ENCODE data around the gene DENND1A. TPM values are rescaled to one million over a fixed set of nuclear protein-coding genes. Genes with fewer than 3 reads are reported as not detected.
"Not testable (repeated sequence)": the region's sequence is repeated elsewhere in the genome, so short reads cannot be mapped to it uniquely, and the experiment has no call there.

DENND1A gene
- total and polyA plus RNA-seq, 2 donors, result 6.7 to 9.2 TPM

DNA sequence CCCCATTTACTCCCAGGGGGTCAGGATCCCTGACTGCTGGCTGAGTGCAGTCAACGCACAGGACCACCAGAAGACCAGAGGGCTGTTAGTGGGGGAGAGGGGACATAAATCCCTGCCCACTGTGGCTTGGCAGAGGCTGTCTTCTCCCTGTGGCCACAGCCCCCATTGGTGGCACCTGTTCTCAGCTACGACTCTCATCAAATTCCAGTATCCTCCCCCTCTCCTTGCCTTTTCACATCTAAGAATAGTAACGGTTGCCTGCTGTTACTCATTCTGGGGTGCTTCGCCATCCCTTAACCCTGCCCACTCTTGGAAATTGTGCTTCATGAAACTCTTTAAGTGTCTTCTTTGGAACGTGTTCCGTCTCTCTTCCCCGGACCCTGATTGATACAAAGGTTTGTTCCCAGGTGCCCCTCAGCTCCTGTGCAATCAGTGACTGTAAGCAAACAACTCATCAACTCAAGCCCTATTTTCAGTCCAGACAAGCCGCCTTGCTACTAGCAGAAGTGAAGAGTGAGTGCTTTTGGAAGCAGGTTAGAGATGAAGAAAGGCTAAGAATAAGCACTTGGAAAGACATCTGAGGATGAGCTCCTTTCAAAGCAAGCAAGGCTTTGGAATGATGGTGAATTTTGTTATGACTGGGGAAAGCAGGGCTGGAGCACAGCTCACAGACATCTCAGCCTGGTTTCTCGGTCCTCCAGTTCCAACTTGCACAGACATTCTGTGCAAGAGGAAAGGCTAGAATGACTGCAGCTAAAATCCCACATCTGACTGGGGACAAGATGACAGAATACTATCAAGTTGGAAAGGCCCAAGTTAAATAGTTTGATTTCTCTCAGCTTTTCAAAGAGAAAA is 22.9 kb upstream of the DENND1A start:
- H3K27me3 ChIP-seq (ENCODE audit: control insufficient read depth in 2 of 2, insufficient read depth in 1 of 2, low read length in 1 of 2), result peaks cover 0 to 2% of the 10 kb centered on the region in 2 donors
- DNase-seq (ENCODE audit: low read depth in 6 of 9, low spot score in 9 of 9), result no peak
- no peak overlapping the region for H3K4me3 ChIP-seq (ENCODE audit: low read length in 2 of 2)
- WGBS, result 91% methylated on average over 9 of the region's 9 CpGs
- no peaks in the 10 kb centered on the region for H3K4me1 ChIP-seq (ENCODE audit: control insufficient read depth in 2 of 2, insufficient read depth in 2 of 2, low read length in 2 of 2)
- no peak overlapping the region for H3K27ac ChIP-seq (ENCODE audit: low read depth in 1 of 2, low read length in 1 of 2)
- no peaks in the 10 kb centered on the region for H3K36me3 ChIP-seq (ENCODE audit: control insufficient read depth in 2 of 2, insufficient read depth in 2 of 2, low read length in 1 of 2)
- H3K9me3 ChIP-seq (ENCODE audit: control insufficient read depth in 2 of 2, insufficient read depth in 1 of 2, low read length in 1 of 2), result no peaks in the 10 kb centered on the region

GRCh38 chr9:123948286-123948685 is 18.4 kb upstream of the DENND1A start:
- Histone ChIP-seq H3K27me3 (ENCODE audit: control insufficient read depth in 2 of 2, insufficient read depth in 1 of 2, low read length in 1 of 2) (no peaks in the 10 kb centered on the region), H3K4me1 (ENCODE audit: control insufficient read depth in 2 of 2, insufficient read depth in 2 of 2, low read length in 2 of 2) (no peaks in the 10 kb centered on the region), H3K4me3 (ENCODE audit: low read length in 2 of 2) (no peak overlapping the region), H3K27ac (ENCODE audit: low read depth in 1 of 2, low read length in 1 of 2) (no peak overlapping the region), H3K36me3 (ENCODE audit: control insufficient read depth in 2 of 2, insufficient read depth in 2 of 2, low read length in 1 of 2) (no peaks in the 10 kb centered on the region), H3K9me3 (ENCODE audit: control insufficient read depth in 2 of 2, insufficient read depth in 1 of 2, low read length in 1 of 2) (no peaks in the 10 kb centered on the region)
- DNase-seq (ENCODE audit: low read depth in 6 of 9, low spot score in 9 of 9), result no peak
- 41% methylated on average over 3 of the region's 3 CpGs for WGBS

- Histone ChIP-seq H3K4me3 (ENCODE audit: low read length in 2 of 2) (no peak overlapping the region), H3K36me3 (ENCODE audit: control insufficient read depth in 2 of 2, insufficient read depth in 2 of 2, low read length in 1 of 2) (no peaks in the 10 kb centered on the region), H3K27me3 (ENCODE audit: control insufficient read depth in 2 of 2, insufficient read depth in 1 of 2, low read length in 1 of 2) (no peaks in the 10 kb centered on the region), H3K9me3 (ENCODE audit: control insufficient read depth in 2 of 2, insufficient read depth in 1 of 2, low read length in 1 of 2) (no peaks in the 10 kb centered on the region), H3K27ac (ENCODE audit: low read depth in 1 of 2, low read length in 1 of 2) (no peak overlapping the region), H3K4me1 (ENCODE audit: control insufficient read depth in 2 of 2, insufficient read depth in 2 of 2, low read length in 2 of 2) (no peaks in the 10 kb centered on the region)
- no peak for DNase-seq (ENCODE audit: low read depth in 6 of 9, low spot score in 9 of 9)
- WGBS, result over 99% methylated on average over 2 of the region's 2 CpGs
Measured at GRCh38 chr9:123947326-123947725, 17.4 kb upstream of the DENND1A start.

DNA sequence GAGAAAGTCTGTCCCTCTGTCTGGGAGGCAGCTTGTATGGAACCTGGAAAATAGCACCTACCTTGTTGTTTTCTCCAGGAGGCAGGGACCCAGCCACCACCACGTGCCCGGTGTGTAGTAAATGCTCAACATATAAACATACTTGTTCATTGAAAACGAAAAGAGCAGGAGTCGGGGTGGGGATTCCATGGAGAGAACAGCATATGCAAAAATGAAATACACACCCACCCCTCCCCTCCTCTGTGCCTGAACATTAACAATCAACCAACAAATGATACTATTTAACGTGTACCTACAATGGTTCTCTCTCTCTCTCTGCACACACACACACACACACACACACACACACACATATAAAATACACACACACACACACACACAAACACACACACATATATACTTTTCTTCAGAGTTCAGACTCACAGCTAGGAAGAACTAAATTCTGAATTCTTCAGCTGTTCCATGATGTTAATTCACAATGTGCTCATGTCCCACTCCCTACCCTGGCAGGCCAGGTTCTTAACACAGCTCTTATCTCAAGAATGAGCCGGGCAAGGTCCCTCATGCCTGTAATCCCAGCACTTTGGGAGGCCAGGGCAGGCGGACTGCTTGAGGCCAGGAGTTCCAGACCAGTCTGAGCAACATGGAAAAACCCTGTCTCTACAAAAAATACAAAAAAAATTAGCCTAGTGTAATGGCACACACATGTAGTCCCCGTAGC is 16.3 kb upstream of the DENND1A start:
- no peak for DNase-seq (ENCODE audit: low read depth in 6 of 9, low spot score in 9 of 9)
- H3K27me3 ChIP-seq (ENCODE audit: control insufficient read depth in 2 of 2, insufficient read depth in 1 of 2, low read length in 1 of 2), result no peaks in the 10 kb centered on the region
- WGBS, result 93% methylated on average over 8 of the region's 8 CpGs
- H3K4me3 ChIP-seq (ENCODE audit: low read length in 2 of 2), result no peak overlapping the region
- H3K4me1 ChIP-seq (ENCODE audit: control insufficient read depth in 2 of 2, insufficient read depth in 2 of 2, low read length in 2 of 2), result no peaks in the 10 kb centered on the region
- no peaks in the 10 kb centered on the region for H3K9me3 ChIP-seq (ENCODE audit: control insufficient read depth in 2 of 2, insufficient read depth in 1 of 2, low read length in 1 of 2)
- H3K27ac ChIP-seq (ENCODE audit: low read depth in 1 of 2, low read length in 1 of 2), result no peak overlapping the region
- no peaks in the 10 kb centered on the region for H3K36me3 ChIP-seq (ENCODE audit: control insufficient read depth in 2 of 2, insufficient read depth in 2 of 2, low read length in 1 of 2)

DNA sequence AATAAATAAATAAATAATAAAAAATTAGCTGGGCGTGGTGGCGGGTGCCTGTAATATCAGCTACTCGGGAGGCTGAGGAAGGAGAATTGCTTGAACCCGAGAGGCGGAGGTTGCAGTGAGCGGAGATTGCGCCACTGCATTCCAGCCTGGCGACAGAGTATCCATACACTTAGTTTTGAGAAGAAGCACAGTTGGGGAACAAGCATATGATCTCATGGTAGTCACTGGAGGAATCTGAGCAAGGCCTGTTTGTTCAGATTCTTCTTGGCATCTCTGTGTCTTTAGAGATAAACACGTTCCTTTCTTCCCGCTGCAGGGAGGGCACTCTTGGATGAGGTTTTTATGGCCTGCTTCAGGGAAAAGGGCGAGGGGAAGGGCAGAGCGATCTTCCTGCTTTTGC is 15.6 kb upstream of the DENND1A start:
- Histone ChIP-seq H3K27me3 (ENCODE audit: control insufficient read depth in 2 of 2, insufficient read depth in 1 of 2, low read length in 1 of 2) (no peaks in the 10 kb centered on the region), H3K27ac (ENCODE audit: low read depth in 1 of 2, low read length in 1 of 2) (no peak overlapping the region), H3K4me3 (ENCODE audit: low read length in 2 of 2) (no peak overlapping the region), H3K36me3 (ENCODE audit: control insufficient read depth in 2 of 2, insufficient read depth in 2 of 2, low read length in 1 of 2) (no peaks in the 10 kb centered on the region), H3K4me1 (ENCODE audit: control insufficient read depth in 2 of 2, insufficient read depth in 2 of 2, low read length in 2 of 2) (no peaks in the 10 kb centered on the region), H3K9me3 (ENCODE audit: control insufficient read depth in 2 of 2, insufficient read depth in 1 of 2, low read length in 1 of 2) (no peaks in the 10 kb centered on the region)
- DNase-seq (ENCODE audit: low read depth in 6 of 9, low spot score in 9 of 9), result no peak
- WGBS, result 97% methylated on average over 12 of the region's 12 CpGs

GRCh38 chr9:123944464-123944863 is 14.5 kb upstream of the DENND1A start:
- not testable (repeated sequence) for H3K9me3 ChIP-seq (ENCODE audit: control insufficient read depth in 2 of 2, insufficient read depth in 1 of 2, low read length in 1 of 2); H3K27ac ChIP-seq (ENCODE audit: low read depth in 1 of 2, low read length in 1 of 2); H3K4me1 ChIP-seq (ENCODE audit: control insufficient read depth in 2 of 2, insufficient read depth in 2 of 2, low read length in 2 of 2); H3K4me3 ChIP-seq (ENCODE audit: low read length in 2 of 2); DNase-seq (ENCODE audit: low read depth in 6 of 9, low spot score in 9 of 9); H3K36me3 ChIP-seq (ENCODE audit: control insufficient read depth in 2 of 2, insufficient read depth in 2 of 2, low read length in 1 of 2); H3K27me3 ChIP-seq (ENCODE audit: control insufficient read depth in 2 of 2, insufficient read depth in 1 of 2, low read length in 1 of 2)
- 96% methylated on average over 8 of the region's 8 CpGs for WGBS

DNA sequence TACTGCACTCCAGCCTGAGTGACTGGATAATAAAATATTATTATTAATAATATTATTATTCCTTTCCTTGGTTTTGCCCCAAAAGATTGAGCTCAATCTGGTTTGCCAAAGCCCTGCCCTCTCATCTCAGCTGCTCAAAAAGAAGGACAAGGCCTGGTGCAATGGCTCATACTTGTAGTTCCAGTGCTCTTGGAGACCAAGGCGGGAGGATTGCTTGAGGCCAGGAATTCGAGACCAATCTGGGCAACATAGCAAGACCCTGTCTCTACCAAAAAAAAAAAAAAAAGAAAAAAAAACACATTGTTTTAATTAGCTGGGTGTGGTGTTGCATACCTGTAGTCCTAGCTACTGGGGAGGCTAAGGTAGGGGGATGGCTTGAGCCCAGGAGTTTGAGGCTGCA is 13.7 kb upstream of the DENND1A start:
- Histone ChIP-seq H3K4me1 (ENCODE audit: control insufficient read depth in 2 of 2, insufficient read depth in 2 of 2, low read length in 2 of 2) (no peaks in the 10 kb centered on the region), H3K27ac (ENCODE audit: low read depth in 1 of 2, low read length in 1 of 2) (no peak overlapping the region), H3K9me3 (ENCODE audit: control insufficient read depth in 2 of 2, insufficient read depth in 1 of 2, low read length in 1 of 2) (no peaks in the 10 kb centered on the region), H3K27me3 (ENCODE audit: control insufficient read depth in 2 of 2, insufficient read depth in 1 of 2, low read length in 1 of 2) (no peaks in the 10 kb centered on the region), H3K4me3 (ENCODE audit: low read length in 2 of 2) (no peak overlapping the region), H3K36me3 (ENCODE audit: control insufficient read depth in 2 of 2, insufficient read depth in 2 of 2, low read length in 1 of 2) (no peaks in the 10 kb centered on the region)
- DNase-seq (ENCODE audit: low read depth in 6 of 9, low spot score in 9 of 9), result no peak
- WGBS, result 94% methylated on average over 2 of the region's 2 CpGs

DNA sequence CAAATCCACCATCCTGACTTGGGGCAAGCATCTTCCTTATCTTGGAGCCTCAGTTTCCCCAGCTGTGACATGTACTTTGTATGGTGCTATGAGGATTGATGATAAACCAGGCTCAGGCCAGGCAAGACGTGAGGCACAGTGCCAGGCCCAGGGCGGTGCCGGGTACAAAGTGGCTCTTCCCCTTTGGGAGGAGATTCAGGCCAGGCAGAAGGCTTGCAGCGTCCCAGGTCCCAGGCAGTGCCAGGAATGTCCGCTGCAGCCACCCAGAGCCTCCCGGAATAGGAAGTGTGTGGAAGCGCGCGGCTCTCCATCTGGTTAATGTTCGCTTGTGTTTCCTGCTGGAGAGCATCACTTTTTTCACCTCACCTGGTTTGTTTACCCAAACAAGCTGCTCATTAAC is 12.6 kb upstream of the DENND1A start:
- Histone ChIP-seq H3K4me1 (ENCODE audit: control insufficient read depth in 2 of 2, insufficient read depth in 2 of 2, low read length in 2 of 2) (no peaks in the 10 kb centered on the region), H3K36me3 (ENCODE audit: control insufficient read depth in 2 of 2, insufficient read depth in 2 of 2, low read length in 1 of 2) (no peaks in the 10 kb centered on the region), H3K27me3 (ENCODE audit: control insufficient read depth in 2 of 2, insufficient read depth in 1 of 2, low read length in 1 of 2) (no peaks in the 10 kb centered on the region), H3K27ac (ENCODE audit: low read depth in 1 of 2, low read length in 1 of 2) (no peak overlapping the region), H3K4me3 (ENCODE audit: low read length in 2 of 2) (no peak overlapping the region), H3K9me3 (ENCODE audit: control insufficient read depth in 2 of 2, insufficient read depth in 1 of 2, low read length in 1 of 2) (no peaks in the 10 kb centered on the region)
- whole genome bisulfite sequencing, result 92% methylated on average over 10 of the region's 10 CpGs
- no peak for DNase-seq (ENCODE audit: low read depth in 6 of 9, low spot score in 9 of 9)

DNA sequence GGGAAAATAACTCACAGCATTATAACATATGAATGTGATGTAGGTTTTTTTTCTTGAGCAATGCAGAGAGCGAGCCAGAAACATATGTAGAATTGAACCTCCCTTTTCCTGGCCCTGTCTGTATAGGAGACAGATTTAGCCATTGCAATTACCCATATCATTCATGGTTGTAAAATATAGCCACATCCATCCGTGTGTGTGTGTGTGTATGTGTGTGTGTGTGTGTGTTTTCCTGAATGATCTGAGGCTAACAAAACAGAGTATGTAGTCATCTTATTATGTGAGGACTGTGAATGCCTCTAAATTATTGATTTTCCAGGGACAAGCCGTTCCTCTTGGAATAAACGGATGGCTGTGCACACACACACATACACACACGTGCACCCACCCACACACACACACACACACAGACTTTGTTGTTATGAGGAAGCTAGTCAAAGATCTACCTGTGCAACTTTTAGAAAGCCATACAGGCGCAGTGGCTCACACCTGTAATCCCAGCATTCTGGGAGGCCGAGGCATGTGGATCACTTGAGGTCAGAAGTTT is 11.7 kb upstream of the DENND1A start:
- Histone ChIP-seq H3K27me3 (ENCODE audit: control insufficient read depth in 2 of 2, insufficient read depth in 1 of 2, low read length in 1 of 2) (no peaks in the 10 kb centered on the region), H3K36me3 (ENCODE audit: control insufficient read depth in 2 of 2, insufficient read depth in 2 of 2, low read length in 1 of 2) (no peaks in the 10 kb centered on the region), H3K27ac (ENCODE audit: low read depth in 1 of 2, low read length in 1 of 2) (no peak overlapping the region), H3K4me1 (ENCODE audit: control insufficient read depth in 2 of 2, insufficient read depth in 2 of 2, low read length in 2 of 2) (no peaks in the 10 kb centered on the region), H3K4me3 (ENCODE audit: low read length in 2 of 2) (no peak overlapping the region), H3K9me3 (ENCODE audit: control insufficient read depth in 2 of 2, insufficient read depth in 1 of 2, low read length in 1 of 2) (no peaks in the 10 kb centered on the region)
- 84% methylated on average over 7 of the region's 7 CpGs for WGBS
- no peak for DNase-seq (ENCODE audit: low read depth in 6 of 9, low spot score in 9 of 9)
